Nephron (organoid): Measurements from ENCODE around the gene ZNF275.
A peak's percentile ranks its signal among the peaks of the same experiment; 100 is the strongest.

ENCODE experiments used
- H3K27ac Mint-ChIP-seq, 3 experiments: 2 replicates each; pipeline ENCODE4 v1.8.0; 2020; ENCODE audit warnings: mixed read lengths in 3 of 3, mild to moderate bottlenecking in 2 of 3, moderate library complexity in 1 of 3
- H3K27me3 Mint-ChIP-seq: 2 replicates; pipeline ENCODE4 v1.8.0; 2021; ENCODE audit warnings: low read depth, mild to moderate bottlenecking, moderate library complexity, mixed read lengths
- H3K36me3 Mint-ChIP-seq: 2 replicates; pipeline ENCODE4 v1.8.0; 2020; ENCODE audit warnings: low read depth, mixed read lengths
- H3K4me1 Mint-ChIP-seq: 2 replicates; pipeline ENCODE4 v1.8.0; 2020; ENCODE audit warnings: mixed read lengths
- H3K4me3 Mint-ChIP-seq, 3 experiments: 2 replicates each; pipeline ENCODE4 v1.8.0; 2020; ENCODE audit warnings: mild to moderate bottlenecking in 3 of 3, mixed read lengths in 3 of 3, moderate library complexity in 2 of 3
- H3K9me3 Mint-ChIP-seq: 2 replicates; pipeline ENCODE4 v1.8.0; 2020; ENCODE audit warnings: mixed read lengths
- CTCF ChIP-seq, 3 experiments: fragments of 200-600 bp; sonication (generic); IDR thresholded peaks; one replicate each; pipeline ENCODE4 v1.5.0; 2021; ENCODE audit warnings: antibody characterized with exemption in 3 of 3; ENCODE audit not compliant: unreplicated experiment in 3 of 3

Gene ZNF275

GRCh38 chrX:153327561-153327960, 6.4 kb upstream of the ZNF275 start:
- Mint-ChIP-seq H3K27ac (no peak overlapping the region), H3K27me3 (peaks cover 23% of the 10 kb centered on the region), H3K36me3 (no peaks in the 10 kb centered on the region), H3K4me1 (no peaks in the 10 kb centered on the region), H3K4me3 (no peak overlapping the region), H3K9me3 (peaks cover 37% of the 10 kb centered on the region)
- no peak for TF ChIP-seq CTCF (IDR thresholded peaks at IDR 0.05; ENCODE audit: unreplicated experiment in 3 of 3)

- Mint-ChIP-seq H3K36me3 (peaks cover 6% of the 10 kb centered on the region), H3K4me3 (peak overlapping the region; percentile 85 to 88 (median 86)), H3K9me3 (peaks cover 13% of the 10 kb centered on the region), H3K4me1 (peaks cover 18% of the 10 kb centered on the region), H3K27me3 (peaks cover 7% of the 10 kb centered on the region), H3K27ac (peak overlapping the region in 1 of 3 experiments; percentile 53)
- TF ChIP-seq CTCF (IDR thresholded peaks at IDR 0.05; ENCODE audit: unreplicated experiment in 3 of 3), result no peak
Observed at GRCh38 chrX:153333266-153333665, 687 bp upstream of the ZNF275 start.

GRCh38 chrX:153334654-153335295, 822 bp downstream of the ZNF275 start:
- peaks cover 18% of the 10 kb centered on the region for H3K4me1 Mint-ChIP-seq

GRCh38 chrX:153336121-153336894, 2.4 kb downstream of the ZNF275 start:
- peaks cover 18% of the 10 kb centered on the region for H3K4me1 Mint-ChIP-seq
- no peak for TF ChIP-seq CTCF (IDR thresholded peaks at IDR 0.05; ENCODE audit: unreplicated experiment in 3 of 3)
- peaks cover 34% of the 10 kb centered on the region for H3K36me3 Mint-ChIP-seq
- H3K27ac Mint-ChIP-seq, result no peak overlapping the region
- peaks cover 31% of the 10 kb centered on the region for H3K9me3 Mint-ChIP-seq
- H3K4me3 Mint-ChIP-seq, result peak overlapping the region; percentile 88 to 91 (median 91)
- no peaks in the 10 kb centered on the region for H3K27me3 Mint-ChIP-seq

More at GRCh38 chrX:153334654-153335295, 822 bp downstream of the ZNF275 start:
- Mint-ChIP-seq H3K4me3 (peak overlapping the region; percentile 88 to 91 (median 91)), H3K36me3 (peaks cover 19% of the 10 kb centered on the region), H3K9me3 (peaks cover 20% of the 10 kb centered on the region), H3K27me3 (peaks cover 7% of the 10 kb centered on the region), H3K27ac (peak overlapping the region in 2 of 3 experiments; percentile 67 to 84)
- no peak for TF ChIP-seq CTCF (IDR thresholded peaks at IDR 0.05; ENCODE audit: unreplicated experiment in 3 of 3)

GRCh38 chrX:153336988-153337387, 3.0 kb downstream of the ZNF275 start:
- peaks cover 40% of the 10 kb centered on the region for H3K36me3 Mint-ChIP-seq

More at GRCh38 chrX:153336988-153337387, 3.0 kb downstream of the ZNF275 start:
- peaks cover 18% of the 10 kb centered on the region for H3K4me1 Mint-ChIP-seq
- H3K27me3 Mint-ChIP-seq, result no peaks in the 10 kb centered on the region
- no peak overlapping the region for H3K4me3 Mint-ChIP-seq
- no peak overlapping the region for H3K27ac Mint-ChIP-seq
- no peak for TF ChIP-seq CTCF (IDR thresholded peaks at IDR 0.05; ENCODE audit: unreplicated experiment in 3 of 3)
- H3K9me3 Mint-ChIP-seq, result peaks cover 36% of the 10 kb centered on the region
